ENCODE measurements around the gene SCN10A. TPM values are rescaled to one million over a fixed set of nuclear protein-coding genes. Genes with fewer than 3 reads are reported as not detected.

SCN10A gene
- total and polyA plus RNA-seq, 5 donors, result 0.07 to 0.31 (median 0.15) TPM; not detected in 1

DNA sequence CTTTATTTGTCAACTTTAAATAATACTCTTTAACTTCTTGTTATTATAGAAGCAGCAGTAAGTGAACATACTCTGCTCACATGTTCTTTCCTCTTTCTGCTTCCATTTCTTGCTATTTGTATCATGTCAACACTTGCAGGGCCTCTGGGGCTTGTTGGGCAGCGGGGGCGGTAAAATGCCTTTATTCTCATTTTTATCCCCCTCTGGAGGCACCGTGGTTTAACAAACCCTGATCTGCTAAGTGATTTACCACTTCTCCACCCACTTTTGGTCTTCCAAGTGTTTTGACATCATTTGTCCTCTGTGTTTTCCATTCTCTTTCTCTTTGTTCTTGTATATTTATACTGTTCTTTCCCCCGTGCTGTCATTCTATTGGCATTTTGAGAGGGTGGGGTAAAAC is 33.9 kb downstream of the SCN10A start:
- H3K4me3 ChIP-seq (ENCODE audit: low read length), result no peak overlapping the region
- no peak for DNase-seq
- ATAC-seq, result no peak
- no peaks in the 10 kb centered on the region for H3K4me1 ChIP-seq (ENCODE audit: control insufficient read depth, insufficient read depth, low read length)
- intact Hi-C loops (cut with DNase I), result no loop called here
- no peaks in the 10 kb centered on the region for H3K27me3 ChIP-seq (ENCODE audit: control insufficient read depth, insufficient read depth)
- H3K27ac ChIP-seq (ENCODE audit: low read length), result no peak overlapping the region
- H3K9me3 ChIP-seq (ENCODE audit: control insufficient read depth, low read length), result no peaks in the 10 kb centered on the region
- 7% methylated on average over 4 of the region's 4 CpGs for WGBS

DNA sequence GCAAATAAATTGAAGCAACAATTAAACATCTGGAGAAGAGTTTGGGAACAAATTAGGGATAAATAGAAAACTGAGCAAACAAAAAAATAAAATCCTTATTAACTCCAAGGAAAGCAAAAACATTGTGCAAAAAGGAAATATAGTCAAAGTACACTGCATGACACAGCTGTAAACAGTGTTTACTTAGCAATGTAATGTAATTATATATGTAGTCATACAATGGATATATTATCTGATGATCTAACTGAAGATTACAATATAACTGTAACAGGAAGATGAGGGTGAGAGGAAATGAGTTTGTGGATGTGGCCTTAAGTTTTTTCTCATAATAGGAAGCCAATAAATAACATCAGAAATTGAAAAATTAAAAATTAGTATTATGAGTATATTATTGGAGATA is 42.5 kb downstream of the SCN10A start:
- no peak for DNase-seq
- Histone ChIP-seq H3K27me3 (ENCODE audit: control insufficient read depth, insufficient read depth) (no peaks in the 10 kb centered on the region), H3K9me3 (ENCODE audit: control insufficient read depth, low read length) (no peaks in the 10 kb centered on the region), H3K4me1 (ENCODE audit: control insufficient read depth, insufficient read depth, low read length) (no peaks in the 10 kb centered on the region), H3K4me3 (ENCODE audit: low read length) (no peak overlapping the region), H3K27ac (ENCODE audit: low read length) (no peak overlapping the region)
- no peak for ATAC-seq
- intact Hi-C loops (cut with DNase I), result no loop called here

GRCh38 chr3:38763569-38763968 is 52.4 kb downstream of the SCN10A start:
- H3K4me3 ChIP-seq (ENCODE audit: low read length), result no peak overlapping the region
- H3K27ac ChIP-seq (ENCODE audit: low read length), result no peak overlapping the region
- DNase-seq, result no peak
- 50% methylated on average over 3 of the region's 3 CpGs for WGBS
- no peaks in the 10 kb centered on the region for H3K9me3 ChIP-seq (ENCODE audit: control insufficient read depth, low read length)
- no peaks in the 10 kb centered on the region for H3K4me1 ChIP-seq (ENCODE audit: control insufficient read depth, insufficient read depth, low read length)
- H3K27me3 ChIP-seq (ENCODE audit: control insufficient read depth, insufficient read depth), result no peaks in the 10 kb centered on the region
- ATAC-seq, result no peak
- intact Hi-C loops (cut with DNase I), result no loop called here

DNA sequence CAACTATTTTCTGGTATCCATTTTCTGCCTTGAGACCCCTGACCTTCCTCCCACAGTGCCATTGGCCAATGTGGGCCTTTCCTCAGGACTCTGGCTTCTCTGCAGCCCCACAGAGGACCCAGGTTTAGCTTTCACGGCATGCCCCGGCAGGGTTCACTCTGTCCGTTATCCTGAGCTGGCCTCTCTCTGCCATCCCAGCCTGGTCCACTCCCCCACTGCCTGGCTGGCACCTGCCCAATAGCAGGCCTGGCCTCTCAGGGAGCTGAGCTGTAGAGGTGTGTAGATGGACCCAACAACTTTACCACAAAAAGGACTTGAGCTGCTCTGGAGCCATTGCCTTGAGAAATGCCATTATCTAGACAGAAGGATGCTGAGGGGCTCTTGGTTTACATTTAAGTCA is 57.5 kb downstream of the SCN10A start:
- no peaks in the 10 kb centered on the region for H3K9me3 ChIP-seq (ENCODE audit: control insufficient read depth, low read length)
- no peak overlapping the region for H3K27ac ChIP-seq (ENCODE audit: low read length)
- intact Hi-C loops (cut with DNase I), result no loop called here
- DNase-seq, result no peak
- ATAC-seq, result no peak
- H3K4me1 ChIP-seq (ENCODE audit: control insufficient read depth, insufficient read depth, low read length), result no peaks in the 10 kb centered on the region
- no peak overlapping the region for H3K4me3 ChIP-seq (ENCODE audit: low read length)
- 73% methylated on average over 3 of the region's 3 CpGs for WGBS
- no peaks in the 10 kb centered on the region for H3K27me3 ChIP-seq (ENCODE audit: control insufficient read depth, insufficient read depth)

DNA sequence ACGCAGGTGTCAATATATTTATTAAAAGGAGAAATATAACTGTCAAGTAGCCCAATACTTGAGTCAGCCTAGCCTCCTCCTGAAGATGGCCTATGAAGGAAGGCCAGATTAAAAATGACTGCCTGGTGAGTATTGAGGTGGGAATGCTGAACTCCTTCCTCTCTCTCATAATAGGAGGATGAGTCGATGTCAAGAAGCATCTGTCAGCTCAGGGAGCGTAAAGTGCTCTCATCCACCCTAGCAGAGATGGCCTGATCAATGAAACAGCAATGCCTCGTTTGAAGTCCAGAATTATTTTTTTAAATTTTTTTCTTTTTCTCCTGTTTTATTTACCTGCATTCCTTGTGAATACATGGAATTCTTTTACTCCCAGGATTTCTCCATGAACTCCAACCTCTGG is 58.3 kb downstream of the SCN10A start:
- no peaks in the 10 kb centered on the region for H3K9me3 ChIP-seq (ENCODE audit: control insufficient read depth, low read length)
- intact Hi-C loops (cut with DNase I), result no loop called here
- no peaks in the 10 kb centered on the region for H3K27me3 ChIP-seq (ENCODE audit: control insufficient read depth, insufficient read depth)
- no peak overlapping the region for H3K4me3 ChIP-seq (ENCODE audit: low read length)
- H3K27ac ChIP-seq (ENCODE audit: low read length), result no peak overlapping the region
- no peak for DNase-seq
- H3K4me1 ChIP-seq (ENCODE audit: control insufficient read depth, insufficient read depth, low read length), result no peaks in the 10 kb centered on the region
- ATAC-seq, result no peak
- 63% methylated on average over 4 of the region's 4 CpGs for WGBS

DNA sequence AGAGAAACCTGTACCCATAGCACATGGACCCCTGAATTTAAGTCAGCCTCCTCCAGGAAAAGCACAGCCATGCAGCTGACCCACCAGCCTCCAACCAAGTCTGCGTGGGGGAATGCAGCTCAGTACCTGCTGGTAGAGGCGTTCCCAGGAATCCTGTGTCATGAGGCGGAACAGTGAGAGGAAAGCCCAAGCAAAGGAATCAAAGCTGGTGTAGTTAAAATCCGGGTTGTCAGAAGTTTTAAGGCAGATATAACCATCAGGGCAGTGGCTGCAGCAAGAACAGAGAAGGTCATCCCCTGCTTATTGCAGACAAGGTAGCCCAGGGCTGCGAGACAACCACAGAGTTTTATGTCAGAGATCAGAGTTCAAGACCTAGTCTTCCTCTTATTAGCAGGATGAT is 59.1 kb downstream of the SCN10A start:
- DNase-seq (no peak), ATAC-seq (no peak)
- intact Hi-C loops (cut with DNase I), result no loop called here
- Histone ChIP-seq H3K9me3 (ENCODE audit: control insufficient read depth, low read length) (no peaks in the 10 kb centered on the region), H3K4me1 (ENCODE audit: control insufficient read depth, insufficient read depth, low read length) (no peaks in the 10 kb centered on the region), H3K4me3 (ENCODE audit: low read length) (no peak overlapping the region), H3K27me3 (ENCODE audit: control insufficient read depth, insufficient read depth) (no peaks in the 10 kb centered on the region), H3K27ac (ENCODE audit: low read length) (no peak overlapping the region)
- WGBS, result 72% methylated on average over 5 of the region's 5 CpGs

GRCh38 chr3:38755130-38755529 is 60.9 kb downstream of the SCN10A start:
- Histone ChIP-seq H3K27ac (ENCODE audit: low read length) (no peak overlapping the region), H3K4me1 (ENCODE audit: control insufficient read depth, insufficient read depth, low read length) (no peaks in the 10 kb centered on the region), H3K4me3 (ENCODE audit: low read length) (no peak overlapping the region), H3K27me3 (ENCODE audit: control insufficient read depth, insufficient read depth) (no peaks in the 10 kb centered on the region), H3K9me3 (ENCODE audit: control insufficient read depth, low read length) (no peaks in the 10 kb centered on the region)
- ATAC-seq (no peak), DNase-seq (no peak)
- WGBS, result 48% methylated on average over 5 of the region's 5 CpGs
- intact Hi-C loops (cut with DNase I), result no loop called here

DNA sequence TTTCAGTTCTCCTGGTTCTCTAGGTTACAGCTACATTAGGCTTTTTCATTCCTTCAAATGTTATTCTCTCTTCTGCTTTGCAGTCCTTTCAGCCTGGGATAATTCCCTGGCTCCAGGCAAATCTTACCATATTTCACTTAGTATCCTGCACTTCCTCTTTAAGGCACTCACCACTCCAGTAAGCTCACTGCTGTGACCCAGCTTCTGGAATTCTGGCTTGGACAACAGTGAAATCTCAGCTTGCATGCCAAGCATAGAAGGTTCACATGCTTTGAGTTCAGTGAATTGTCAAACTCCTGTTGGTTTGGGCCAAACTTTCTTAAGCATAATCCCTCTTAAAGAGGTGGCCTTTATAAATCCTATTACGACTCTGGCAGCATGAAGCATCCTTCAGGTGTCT is 69.4 kb downstream of the SCN10A start:
- intact Hi-C loops (cut with DNase I), result no loop called here
- Histone ChIP-seq H3K4me1 (ENCODE audit: control insufficient read depth, insufficient read depth, low read length) (no peaks in the 10 kb centered on the region), H3K4me3 (ENCODE audit: low read length) (no peak overlapping the region), H3K27ac (ENCODE audit: low read length) (no peak overlapping the region), H3K9me3 (ENCODE audit: control insufficient read depth, low read length) (no peaks in the 10 kb centered on the region), H3K27me3 (ENCODE audit: control insufficient read depth, insufficient read depth) (no peaks in the 10 kb centered on the region)
- whole genome bisulfite sequencing, result 82% methylated on average over 1 of the region's 1 CpG
- DNase-seq (no peak), ATAC-seq (no peak)

DNA sequence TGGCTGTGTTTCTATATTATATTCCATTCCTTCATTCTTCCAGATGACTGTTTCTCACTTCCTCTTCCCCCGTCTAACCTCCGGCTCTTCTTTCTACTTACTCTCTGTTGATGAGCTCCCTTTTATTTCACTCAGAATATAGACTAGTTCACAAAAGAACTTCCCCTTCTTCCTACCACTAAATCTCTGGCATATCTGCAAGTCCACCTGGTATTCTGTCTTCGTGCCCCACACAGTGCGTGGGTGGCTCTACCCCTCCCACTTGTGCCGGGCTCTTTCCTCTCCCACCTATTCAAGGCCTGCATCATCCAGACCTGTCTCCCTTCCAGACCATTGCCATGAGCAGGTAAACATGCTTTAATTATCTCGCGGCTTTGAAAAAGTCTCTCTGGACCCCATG is 73.0 kb downstream of the SCN10A start:
- H3K4me3 ChIP-seq (ENCODE audit: low read length), result no peak overlapping the region
- no peaks in the 10 kb centered on the region for H3K27me3 ChIP-seq (ENCODE audit: control insufficient read depth, insufficient read depth)
- WGBS, result 72% methylated on average over 7 of the region's 7 CpGs
- H3K4me1 ChIP-seq (ENCODE audit: control insufficient read depth, insufficient read depth, low read length), result no peaks in the 10 kb centered on the region
- H3K27ac ChIP-seq (ENCODE audit: low read length), result no peak overlapping the region
- DNase-seq (no peak), ATAC-seq (no peak)
- intact Hi-C loops (cut with DNase I), result no loop called here
- H3K9me3 ChIP-seq (ENCODE audit: control insufficient read depth, low read length), result no peaks in the 10 kb centered on the region

- 98% methylated on average over 1 of the region's 1 CpG for WGBS
- no peak overlapping the region for H3K4me3 ChIP-seq (ENCODE audit: low read length)
- no peaks in the 10 kb centered on the region for H3K4me1 ChIP-seq (ENCODE audit: control insufficient read depth, insufficient read depth, low read length)
- no peaks in the 10 kb centered on the region for H3K9me3 ChIP-seq (ENCODE audit: control insufficient read depth, low read length)
- no peak for ATAC-seq
- intact Hi-C loops (cut with DNase I), result no loop called here
- DNase-seq, result no peak
- no peaks in the 10 kb centered on the region for H3K27me3 ChIP-seq (ENCODE audit: control insufficient read depth, insufficient read depth)
- no peak overlapping the region for H3K27ac ChIP-seq (ENCODE audit: low read length)
Observed at GRCh38 chr3:38742550-38742949, 73.5 kb downstream of the SCN10A start.

DNA sequence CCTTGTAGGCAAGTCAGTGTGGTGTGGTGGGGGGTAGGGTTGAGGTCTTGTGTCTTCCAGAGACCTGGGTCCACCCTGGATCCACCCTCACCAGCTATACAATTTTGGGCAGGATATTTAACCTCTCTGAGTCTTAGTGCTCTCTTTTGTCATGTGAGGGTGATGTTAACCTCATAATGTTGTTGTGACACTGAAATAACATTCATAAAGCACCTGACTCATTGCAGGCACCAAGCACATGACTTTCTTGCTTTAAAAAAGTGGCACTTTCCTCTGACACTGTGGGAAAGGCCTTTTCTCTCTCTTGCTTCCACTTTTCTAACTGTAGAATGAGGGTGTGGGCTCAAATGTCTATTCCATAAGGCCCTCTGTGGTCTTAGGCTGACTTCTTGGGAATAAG is 75.5 kb downstream of the SCN10A start:
- intact Hi-C loops (cut with DNase I), result no loop called here
- ATAC-seq, result no peak
- Histone ChIP-seq H3K4me3 (ENCODE audit: low read length) (no peak overlapping the region), H3K27ac (ENCODE audit: low read length) (no peak overlapping the region), H3K4me1 (ENCODE audit: control insufficient read depth, insufficient read depth, low read length) (no peaks in the 10 kb centered on the region), H3K27me3 (ENCODE audit: control insufficient read depth, insufficient read depth) (no peaks in the 10 kb centered on the region), H3K9me3 (ENCODE audit: control insufficient read depth, low read length) (no peaks in the 10 kb centered on the region)
- no peak for DNase-seq

- intact Hi-C loops (cut with DNase I), result loop anchor here in 1 of 4 donors (5.0 kb wide), 1 partner anchor 102 kb away; no protein-coding TSS in a partner anchor
- Histone ChIP-seq H3K9me3 (ENCODE audit: control insufficient read depth, low read length) (no peaks in the 10 kb centered on the region), H3K27me3 (ENCODE audit: control insufficient read depth, insufficient read depth) (no peaks in the 10 kb centered on the region), H3K4me3 (ENCODE audit: low read length) (no peak overlapping the region), H3K27ac (ENCODE audit: low read length) (no peak overlapping the region), H3K4me1 (ENCODE audit: control insufficient read depth, insufficient read depth, low read length) (no peaks in the 10 kb centered on the region)
- no peak for ATAC-seq
- no peak for DNase-seq
- 75% methylated on average over 3 of the region's 3 CpGs for WGBS
Observed at GRCh38 chr3:38739931-38740330, 76.1 kb downstream of the SCN10A start.

Measured in right cardiac atrium (tissue), 5 donors.